GM12878 (cell line): ENCODE data around the gene WIPF1. TPM values are rescaled to one million over a fixed set of nuclear protein-coding genes. Genes with fewer than 3 reads are reported as not detected.

Experiments used
- ATAC-seq: fragments of 200-7000 bp; cut with Tn5 transposase; 3 replicates; pipeline ENCODE4 v1.9.1; 2020; ENCODE audit warnings: mild to moderate bottlenecking, moderate library complexity
- BruUV-seq: library from RNA; stranded (reverse); fragments of 400-500 nt; replicated peaks from 2 replicates; lab custom pipeline; 2021; lab: Mats Ljungman, UMichigan
- CTCF ChIA-PET: fragments of 300-600 bp; sonication (Branson Sonifier 250); formaldehyde crosslinking; extraction: SDS; loops from one replicate; lab custom pipeline; 2021; ENCODE audit warnings: inconsistent platforms; lab: Yijun Ruan, JAX
- POLR2A ChIA-PET: fragments of 350-600 bp; formaldehyde crosslinking; extraction: SDS; loops from one replicate; lab custom pipeline; 2021; ENCODE audit warnings: inconsistent platforms; lab: Charles Lee
- RAD21 ChIA-PET: fragments of 300-600 bp; sonication (Branson Sonifier 250); formaldehyde crosslinking; loops from one replicate; lab custom pipeline; 2023; ENCODE audit warnings: antibody characterized with exemption; ENCODE audit not compliant: unreplicated experiment; lab: Charles Lee
- SMC1A ChIA-PET: fragments of 300-600 bp; sonication (Branson Sonifier 250); formaldehyde crosslinking; loops from one replicate; lab custom pipeline; 2023; ENCODE audit not compliant: unreplicated experiment, uncharacterized antibody; lab: Charles Lee
- DNase-seq: peaks from one replicate; pipeline ENCODE4 v3.0.0-alpha.2; 2011; ENCODE audit warnings: low read depth, low spot score
- FAIRE-seq: peaks from 3 replicates; lab custom pipeline; 2011; peaks lifted over from hg19 to GRCh38; lab: Jason Lieb, UNC
- H2AFZ ChIP-seq: 2 replicates; pipeline ENCODE4 v1.6.0; 2011; ENCODE audit warnings: low read depth, low read length, control low read depth; ENCODE audit not compliant: control insufficient read depth
- H3K27ac ChIP-seq: 2 replicates; pipeline ENCODE4 v1.5.1; 2011; ENCODE audit warnings: control low read depth; ENCODE audit not compliant: control insufficient read depth, insufficient read depth
- H3K27me3 ChIP-seq, 2 experiments: replicated peaks in 1 of 2; 2 replicates each; pipeline versions ENCODE4 v1.6.0 to v1.6.1; 2011; ENCODE audit warnings: low read length in 1 of 2; ENCODE audit not compliant: control insufficient read depth in 2 of 2, insufficient read depth in 2 of 2
- H3K36me3 ChIP-seq, 2 experiments: 2 replicates each; pipeline ENCODE4 v1.5.1; 2011; ENCODE audit warnings: low read length in 1 of 2; ENCODE audit not compliant: control insufficient read depth in 2 of 2, insufficient read depth in 2 of 2
- H3K4me1 ChIP-seq: 2 replicates; pipeline ENCODE4 v1.6.1; 2011; ENCODE audit warnings: mild to moderate bottlenecking, low read length, moderate library complexity, mixed read lengths; ENCODE audit not compliant: control insufficient read depth, insufficient read depth
- H3K4me2 ChIP-seq: 2 replicates; pipeline ENCODE4 v1.6.0; 2011; ENCODE audit warnings: control low read depth; ENCODE audit not compliant: control insufficient read depth, insufficient read depth
- H3K4me3 ChIP-seq: fragments of 200-600 bp; sonication (generic); 2 replicates; pipeline ENCODE4 v1.5.1; 2016
- H3K79me2 ChIP-seq: 2 replicates; pipeline ENCODE4 v1.6.0; 2011; ENCODE audit warnings: low read length; ENCODE audit not compliant: control insufficient read depth, insufficient read depth
- H3K9ac ChIP-seq: 2 replicates; pipeline ENCODE4 v1.8.0; 2011; ENCODE audit warnings: low read length, control low read depth, mixed read lengths; ENCODE audit not compliant: control insufficient read depth, insufficient read depth
- H3K9me3 ChIP-seq: replicated peaks from 3 replicates; pipeline ENCODE4 v1.5.1; 2011; ENCODE audit warnings: mild to moderate bottlenecking, low read length; ENCODE audit not compliant: control insufficient read depth, insufficient read depth
- H4K20me1 ChIP-seq: 2 replicates; pipeline ENCODE4 v1.6.0; 2011; ENCODE audit not compliant: control insufficient read depth, insufficient read depth
- FOXM1 ChIP-seq: IDR thresholded peaks from 2 replicates; pipeline ENCODE4 v1.6.1; 2012; ENCODE audit warnings: low read depth, mild to moderate bottlenecking, inconsistent platforms, low read length, moderate library complexity
- ZNF384 ChIP-seq: IDR thresholded peaks from 2 replicates; pipeline ENCODE4 v1.6.1; 2012; ENCODE audit warnings: low read depth, mild to moderate bottlenecking, low read length, improper control_type of control experiment, borderline replicate concordance
- WGBS: methylation state at CpG from one replicate; pipeline ENCODE4 v1.1.6; 2016; ENCODE audit warnings: low lambda C conversion rate; ENCODE audit not compliant: insufficient replicate concordance, insufficient coverage; ENCODE audit errors: missing lambda C conversion rate; 5-methylcytosine and 5-hydroxymethylcytosine counted together
- in situ Hi-C: fragments of 300-500 bp; cut with MboI; formaldehyde crosslinking; loops from 9 replicates; pipeline ENCODE4 v1.14.3; 2018; ENCODE audit warnings: mixed read lengths
- intact Hi-C: fragments of 100-400 bp; cut with micrococcal nuclease; formaldehyde crosslinking; loops from one replicate; pipeline ENCODE4 v1.14.2; 2022; ENCODE audit not compliant: unreplicated experiment
- polyA plus RNA-seq, 11 experiments: library from polyadenylated mRNA; depleted of rRNA in 4 of 11; unstranded in 6 of 11; stranded (reverse) in 5 of 11; fragments of >200 nt; fragmentation: Nextera tagmentation in 4 of 11; fragmentation: Illumina TruSeq in 1 of 11; extraction: Ambion mirVana in 4 of 11; extraction: Trizol in 1 of 11; gene quantifications; 1 replicate in 1 of 11; 2 replicates in 10 of 11; pipeline versions ENCODE4 v1.2.1 to v1.2.3, GENCODE V29; 2011 to 2016; ENCODE audit warnings: inconsistent platforms in 2 of 11, missing spikeins in 2 of 11, low read depth in 1 of 11
- total RNA-seq, 4 experiments: library from RNA; depleted of rRNA in 3 of 4; stranded (reverse); fragments of >200 nt in 3 of 4; fragmentation: Illumina TruSeq in 1 of 4; extraction: Trizol in 1 of 4; gene quantifications; 2 replicates each; pipeline versions ENCODE4 v1.2.1 to v1.2.3, GENCODE V29; 2013 to 2021
- TF ChIP-seq, protein P1 (sequence below): IDR thresholded peaks from 2 replicates; pipeline ENCODE4 v1.6.1; 2012; ENCODE audit warnings: mild to moderate bottlenecking, low read depth, low read length

The WIPF1 gene
- total and polyA plus RNA-seq, 10 of the 15 experiments (the other 5 are each of a cell fraction or from before 2014, with no cell fraction given), result 23.1 to 188 (median 68.9) TPM

DNA sequence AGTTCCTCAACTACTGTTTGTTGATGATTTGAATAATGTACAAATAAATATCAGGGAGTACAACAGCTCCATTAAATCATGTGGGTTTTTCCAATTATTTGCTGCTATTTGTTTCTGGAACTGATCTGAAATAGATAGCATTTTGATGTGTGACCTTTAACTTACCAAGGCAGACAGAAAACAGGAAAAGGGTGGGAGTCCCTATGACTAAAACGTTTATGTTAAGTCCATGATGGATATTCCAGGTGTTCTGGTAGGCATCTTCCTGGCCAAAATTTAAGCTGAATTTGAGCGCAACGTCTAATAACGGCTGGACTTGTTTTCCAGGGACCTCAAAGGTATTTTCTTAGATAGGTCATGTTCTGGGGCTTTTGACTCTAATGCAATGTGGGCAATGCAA lies 41.6 kb downstream of the WIPF1 start:
- ChIA-PET CTCF (interaction anchor here (1.3 to 3.4 kb wide), 4 partner anchors 9 to 94 kb away, joined by 4 to 26 read pairs (median 8); no protein-coding TSS in a partner anchor), SMC1A (interaction anchor here (0.7 to 3.6 kb wide), 14 partner anchors 9 to 144 kb away, joined by 3 to 17 read pairs (median 5); no protein-coding TSS in a partner anchor), RAD21 (interaction anchor here (0.8 to 2.5 kb wide), 5 partner anchors 47 to 133 kb away, joined by 3 to 13 read pairs (median 3); no protein-coding TSS in a partner anchor), POLR2A (interaction anchor here (1.3 kb wide), 1 partner anchor 25 kb away, joined by 3 read pairs; no protein-coding TSS in a partner anchor)
- TF ChIP-seq, protein P1, sequence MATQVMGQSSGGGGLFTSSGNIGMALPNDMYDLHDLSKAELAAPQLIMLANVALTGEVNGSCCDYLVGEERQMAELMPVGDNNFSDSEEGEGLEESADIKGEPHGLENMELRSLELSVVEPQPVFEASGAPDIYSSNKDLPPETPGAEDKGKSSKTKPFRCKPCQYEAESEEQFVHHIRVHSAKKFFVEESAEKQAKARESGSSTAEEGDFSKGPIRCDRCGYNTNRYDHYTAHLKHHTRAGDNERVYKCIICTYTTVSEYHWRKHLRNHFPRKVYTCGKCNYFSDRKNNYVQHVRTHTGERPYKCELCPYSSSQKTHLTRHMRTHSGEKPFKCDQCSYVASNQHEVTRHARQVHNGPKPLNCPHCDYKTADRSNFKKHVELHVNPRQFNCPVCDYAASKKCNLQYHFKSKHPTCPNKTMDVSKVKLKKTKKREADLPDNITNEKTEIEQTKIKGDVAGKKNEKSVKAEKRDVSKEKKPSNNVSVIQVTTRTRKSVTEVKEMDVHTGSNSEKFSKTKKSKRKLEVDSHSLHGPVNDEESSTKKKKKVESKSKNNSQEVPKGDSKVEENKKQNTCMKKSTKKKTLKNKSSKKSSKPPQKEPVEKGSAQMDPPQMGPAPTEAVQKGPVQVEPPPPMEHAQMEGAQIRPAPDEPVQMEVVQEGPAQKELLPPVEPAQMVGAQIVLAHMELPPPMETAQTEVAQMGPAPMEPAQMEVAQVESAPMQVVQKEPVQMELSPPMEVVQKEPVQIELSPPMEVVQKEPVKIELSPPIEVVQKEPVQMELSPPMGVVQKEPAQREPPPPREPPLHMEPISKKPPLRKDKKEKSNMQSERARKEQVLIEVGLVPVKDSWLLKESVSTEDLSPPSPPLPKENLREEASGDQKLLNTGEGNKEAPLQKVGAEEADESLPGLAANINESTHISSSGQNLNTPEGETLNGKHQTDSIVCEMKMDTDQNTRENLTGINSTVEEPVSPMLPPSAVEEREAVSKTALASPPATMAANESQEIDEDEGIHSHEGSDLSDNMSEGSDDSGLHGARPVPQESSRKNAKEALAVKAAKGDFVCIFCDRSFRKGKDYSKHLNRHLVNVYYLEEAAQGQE, result no peak
- no peak for TF ChIP-seq FOXM1
- TF ChIP-seq ZNF384, result no peak
- Histone ChIP-seq H3K4me3 (no peak overlapping the region), H4K20me1 (no peaks in the 10 kb centered on the region), H3K4me2 (no peak overlapping the region), H3K9me3 (no peaks in the 10 kb centered on the region; the same call in 2 of the 3 replicates), H3K79me2 (no peaks in the 10 kb centered on the region), H3K9ac (no peak overlapping the region), H3K27me3 (no peaks in the 10 kb centered on the region), H3K4me1 (peaks cover 15% of the 10 kb centered on the region), H2AFZ (no peak overlapping the region), H3K36me3 (0 out of 4 replicates have a peak, but pooled peaks cover 0 to 2% of the 10 kb centered on the region in 2 experiments), H3K27ac (no peak overlapping the region)
- 75% methylated on average over 4 of the region's 4 CpGs for WGBS
- BruUV-seq, result no TSS peak
- intact Hi-C loops (no loop called here), in situ Hi-C loops (no loop called here)
- no peak for FAIRE-seq
- no peak for ATAC-seq
- no peak for DNase-seq
